KMS-11 (cell line): ENCODE data around the gene EFHB.

ENCODE experiments used
- H2AFZ ChIP-seq: fragments of 200-600 bp; sonication (generic); 2 replicates; pipeline ENCODE4 v1.6.1; 2016; ENCODE audit warnings: antibody characterized with exemption, mixed run types, low read depth
- H3K27ac ChIP-seq: fragments of 200-600 bp; sonication (generic); 2 replicates; pipeline ENCODE4 v1.6.1; 2016; ENCODE audit warnings: mild to moderate bottlenecking, mixed run types
- H3K27me3 ChIP-seq: fragments of 200-600 bp; sonication (generic); 2 replicates; pipeline ENCODE4 v1.6.1; 2017; ENCODE audit warnings: mild to moderate bottlenecking, low read depth, mixed run types, moderate library complexity; ENCODE audit not compliant: insufficient read depth
- H3K36me3 ChIP-seq: fragments of 200-600 bp; sonication (generic); 2 replicates; pipeline ENCODE4 v1.6.1; 2017; ENCODE audit warnings: mild to moderate bottlenecking, mixed run types; ENCODE audit not compliant: insufficient read depth
- H3K4me1 ChIP-seq: fragments of 200-600 bp; sonication (generic); 2 replicates; pipeline ENCODE4 v1.6.1; 2016; ENCODE audit warnings: mild to moderate bottlenecking, low read depth, mixed run types; ENCODE audit not compliant: poor library complexity, severe bottlenecking
- H3K4me2 ChIP-seq: fragments of 200-600 bp; sonication (generic); 2 replicates; pipeline ENCODE4 v1.7.0; 2016; ENCODE audit warnings: mild to moderate bottlenecking, mixed run types
- H3K4me3 ChIP-seq: fragments of 200-600 bp; sonication (generic); IDR thresholded peaks from 2 replicates; pipeline ENCODE4 v1.6.1; 2017; ENCODE audit warnings: low read depth, low read length, mixed read lengths; ENCODE audit not compliant: insufficient read depth
- H3K79me2 ChIP-seq: fragments of 200-600 bp; sonication (generic); 2 replicates; pipeline ENCODE4 v1.6.1; 2016; ENCODE audit warnings: low read depth, mixed run types; ENCODE audit not compliant: insufficient read depth
- H3K9ac ChIP-seq: fragments of 200-600 bp; sonication (generic); 2 replicates; pipeline ENCODE4 v1.6.1; 2016; ENCODE audit warnings: mild to moderate bottlenecking, mixed run types
- H4K20me1 ChIP-seq: fragments of 200-600 bp; sonication (generic); 2 replicates; pipeline ENCODE4 v1.6.1; 2016; ENCODE audit warnings: mild to moderate bottlenecking, mixed run types; ENCODE audit not compliant: insufficient read depth
- CTCF ChIP-seq: fragments of 200-600 bp; sonication (generic); conservative IDR thresholded peaks from 2 replicates; pipeline ENCODE4 v1.6.1; 2017; ENCODE audit warnings: low read depth, mild to moderate bottlenecking, antibody characterized with exemption, low read length, moderate library complexity, mixed read lengths

The EFHB gene

GRCh38 chr3:19934098-19934566 lies at the start of gene EFHB:
EFHB (minus strand) TSS chr3:19934217; CDS start chr3:19934018, 199 bp downstream.
- Histone ChIP-seq H3K27ac (no peak within 1 kb of the TSS), H3K79me2 (no peaks in the 10 kb centered on the region), H3K4me3 (no peak within 1 kb of the TSS), H3K9ac (no peak within 1 kb of the TSS), H3K36me3 (no peaks in the 10 kb centered on the region), H3K4me2 (no peak within 1 kb of the TSS), H4K20me1 (no peaks in the 10 kb centered on the region), H3K27me3 (no peaks in the 10 kb centered on the region), H3K4me1 (peaks cover 15% of the 10 kb centered on the region), H2AFZ (no peak within 1 kb of the TSS)
- no peak for TF ChIP-seq CTCF

GRCh38 chr3:19972054-19972453 lies 38.0 kb upstream of the EFHB start:
- Histone ChIP-seq H3K27me3 (no peaks in the 10 kb centered on the region), H3K4me1 (no peaks in the 10 kb centered on the region), H3K9ac (no peak overlapping the region), H3K4me3 (no peak overlapping the region), H3K79me2 (peaks cover 3% of the 10 kb centered on the region; the same call in 1 of the 2 replicates), H4K20me1 (no peaks in the 10 kb centered on the region), H3K36me3 (no peaks in the 10 kb centered on the region), H2AFZ (no peak overlapping the region), H3K27ac (no peak overlapping the region), H3K4me2 (no peak overlapping the region)
- no peak for TF ChIP-seq CTCF

- TF ChIP-seq CTCF = no peak
- H3K4me3 ChIP-seq = no peak overlapping the region
- no peak overlapping the region for H2AFZ ChIP-seq
- peaks cover 3% of the 10 kb centered on the region; the same call in 1 of the 2 replicates for H3K79me2 ChIP-seq
- H3K9ac ChIP-seq = no peak overlapping the region
- H3K27me3 ChIP-seq = no peaks in the 10 kb centered on the region
- no peak overlapping the region for H3K4me2 ChIP-seq
- H3K27ac ChIP-seq = no peak overlapping the region
- H3K4me1 ChIP-seq = no peaks in the 10 kb centered on the region
- H4K20me1 ChIP-seq = no peaks in the 10 kb centered on the region
- H3K36me3 ChIP-seq = no peaks in the 10 kb centered on the region
Observed at GRCh38 chr3:19970327-19970726, 36.3 kb upstream of the EFHB start.

GRCh38 chr3:19967812-19968211 lies 33.8 kb upstream of the EFHB start:
- Histone ChIP-seq H3K4me2 (no peak overlapping the region), H3K27me3 (no peaks in the 10 kb centered on the region), H3K27ac (no peak overlapping the region), H4K20me1 (no peaks in the 10 kb centered on the region), H3K4me3 (no peak overlapping the region), H3K4me1 (no peaks in the 10 kb centered on the region), H3K79me2 (peaks cover 4% of the 10 kb centered on the region; the same call in 1 of the 2 replicates), H2AFZ (no peak overlapping the region), H3K9ac (no peak overlapping the region), H3K36me3 (no peaks in the 10 kb centered on the region)
- no peak for TF ChIP-seq CTCF
